Breast epithelium (tissue), 4 donors: ENCODE results near the gene GYG1. TPM values are rescaled to one million over a fixed set of nuclear protein-coding genes. Genes with fewer than 3 reads are reported as not detected.

ENCODE experiments used
- DNase-seq, 2 donors: peaks; one replicate each; pipeline ENCODE4 v3.0.0-alpha.2; 2019; ENCODE audit warnings: low spot score in 2 of 2
- H3K27ac ChIP-seq, 2 donors: fragments of 200-600 bp; sonication (generic) in 1 of 2; one replicate each; pipeline ENCODE4 v1.5.1; 2016 to 2019; ENCODE audit warnings: mild to moderate bottlenecking in 1 of 2
- H3K27me3 ChIP-seq, 2 donors: fragments of 200-600 bp; sonication (generic) in 1 of 2; one replicate each; pipeline versions ENCODE4 v1.5.1 to v1.6.0; 2017 to 2019; ENCODE audit warnings: control low read depth in 1 of 2, mild to moderate bottlenecking in 1 of 2
- H3K36me3 ChIP-seq: fragments of 200-600 bp; one replicate; pipeline ENCODE4 v1.5.1; 2019
- H3K4me1 ChIP-seq, 2 donors: fragments of 200-600 bp; sonication (generic); one replicate each; pipeline ENCODE4 v1.5.1; 2016 to 2019; ENCODE audit warnings: control low read depth in 1 of 2
- H3K4me3 ChIP-seq, 3 donors: fragments of 200-600 bp; sonication (generic); 1 replicate in 2 of 3; 2 replicates in 1 of 3; pipeline ENCODE4 v1.5.1; 2016 to 2019; ENCODE audit warnings: mild to moderate bottlenecking in 3 of 3, moderate library complexity in 2 of 3
- H3K9me3 ChIP-seq, 2 donors: fragments of 200-600 bp; sonication (generic) in 1 of 2; one replicate each; pipeline ENCODE4 v1.5.1; 2016 to 2019; ENCODE audit warnings: control low read depth in 1 of 2
- CTCF ChIP-seq, 3 donors: fragments of 450-650 bp; IDR thresholded peaks; one replicate each; pipeline ENCODE4 v1.5.1; 2016 to 2017; ENCODE audit warnings: antibody characterized with exemption in 3 of 3, mild to moderate bottlenecking in 3 of 3, moderate library complexity in 3 of 3
- POLR2A ChIP-seq: fragments of 450-650 bp; IDR thresholded peaks from one replicate; pipeline ENCODE4 v1.6.1; 2016; ENCODE audit warnings: antibody characterized with exemption, mild to moderate bottlenecking, moderate library complexity
- POLR2AphosphoS5 ChIP-seq, 3 donors: sonication (generic); formaldehyde crosslinking; IDR thresholded peaks; one replicate each; pipeline ENCODE4 v1.6.1; 2017; ENCODE audit warnings: antibody characterized with exemption in 3 of 3
- intact Hi-C: fragments of 100-400 bp; cut with DNase I; formaldehyde crosslinking; loops from one replicate; pipeline ENCODE4 v1.15.1; 2023; ENCODE audit warnings: low total_unique reads
- total RNA-seq, 3 donors: library from RNA; depleted of rRNA; stranded (reverse); fragments of >200 nt; gene quantifications; one replicate each; pipeline ENCODE4 v1.1.0, GENCODE V29; 2016

GYG1 gene
- total RNA-seq, 3 donors from 2014 or later: 25.8 to 36.1 (median 35.9) TPM

- DNase-seq: no peak
- no peaks in the 10 kb centered on the region for H3K9me3 ChIP-seq
- intact Hi-C loops: no loop called here
- no peak overlapping the region for H3K27ac ChIP-seq
- TF ChIP-seq CTCF (IDR thresholded peaks at IDR 0.05): no peak
- TF ChIP-seq POLR2AphosphoS5 (IDR thresholded peaks at IDR 0.05): no peak
- TF ChIP-seq POLR2A: no peak
- H3K36me3 ChIP-seq: no peaks in the 10 kb centered on the region
- no peak overlapping the region for H3K4me3 ChIP-seq
- no peaks in the 10 kb centered on the region for H3K4me1 ChIP-seq
- H3K27me3 ChIP-seq: no peaks in the 10 kb centered on the region
Measured at GRCh38 chr3:148957586-148957985, 33.8 kb upstream of the GYG1 start.

GRCh38 chr3:148958696-148959095 lies 32.6 kb upstream of the GYG1 start:
- no peak for TF ChIP-seq POLR2AphosphoS5 (IDR thresholded peaks at IDR 0.05)
- TF ChIP-seq CTCF (IDR thresholded peaks at IDR 0.05): no peak
- no peak for TF ChIP-seq POLR2A
- Histone ChIP-seq H3K27me3 (no peaks in the 10 kb centered on the region), H3K36me3 (no peaks in the 10 kb centered on the region), H3K27ac (no peak overlapping the region), H3K9me3 (no peaks in the 10 kb centered on the region), H3K4me3 (no peak overlapping the region), H3K4me1 (no peaks in the 10 kb centered on the region)
- intact Hi-C loops: no loop called here
- DNase-seq: no peak

- H3K27ac ChIP-seq: no peak overlapping the region
- intact Hi-C loops: no loop called here
- H3K27me3 ChIP-seq: no peaks in the 10 kb centered on the region
- no peaks in the 10 kb centered on the region for H3K36me3 ChIP-seq
- H3K4me1 ChIP-seq: no peaks in the 10 kb centered on the region
- DNase-seq: no peak
- no peak overlapping the region for H3K4me3 ChIP-seq
- H3K9me3 ChIP-seq: no peaks in the 10 kb centered on the region
- TF ChIP-seq POLR2AphosphoS5 (IDR thresholded peaks at IDR 0.05) (no peak), POLR2A (no peak)
Measured at GRCh38 chr3:148962513-148962912, 28.8 kb upstream of the GYG1 start.

GRCh38 chr3:148964809-148965208 lies 26.5 kb upstream of the GYG1 start:
- intact Hi-C loops: no loop called here
- TF ChIP-seq CTCF (IDR thresholded peaks at IDR 0.05): no peak
- no peak for TF ChIP-seq POLR2A
- no peak for TF ChIP-seq POLR2AphosphoS5 (IDR thresholded peaks at IDR 0.05)
- no peak overlapping the region for H3K27ac ChIP-seq
- no peak overlapping the region for H3K4me3 ChIP-seq
- no peaks in the 10 kb centered on the region for H3K4me1 ChIP-seq
- H3K9me3 ChIP-seq: no peaks in the 10 kb centered on the region
- H3K36me3 ChIP-seq: no peaks in the 10 kb centered on the region
- no peaks in the 10 kb centered on the region for H3K27me3 ChIP-seq
- no peak for DNase-seq

GRCh38 chr3:148968321-148968720 lies 23.0 kb upstream of the GYG1 start:
- intact Hi-C loops: no loop called here
- Histone ChIP-seq H3K4me3 (no peak overlapping the region), H3K27me3 (no peaks in the 10 kb centered on the region), H3K36me3 (no peaks in the 10 kb centered on the region), H3K9me3 (no peaks in the 10 kb centered on the region), H3K4me1 (no peaks in the 10 kb centered on the region), H3K27ac (no peak overlapping the region)
- TF ChIP-seq POLR2A: no peak
- no peak for TF ChIP-seq CTCF (IDR thresholded peaks at IDR 0.05)
- TF ChIP-seq POLR2AphosphoS5 (IDR thresholded peaks at IDR 0.05): no peak
- DNase-seq: no peak

- intact Hi-C loops: no loop called here
- no peaks in the 10 kb centered on the region for H3K27me3 ChIP-seq
- no peak for DNase-seq
- no peaks in the 10 kb centered on the region for H3K4me1 ChIP-seq
- no peak overlapping the region for H3K4me3 ChIP-seq
- H3K27ac ChIP-seq: no peak overlapping the region
- no peak for TF ChIP-seq POLR2A
- no peak for TF ChIP-seq CTCF (IDR thresholded peaks at IDR 0.05)
- TF ChIP-seq POLR2AphosphoS5 (IDR thresholded peaks at IDR 0.05): no peak
- no peaks in the 10 kb centered on the region for H3K36me3 ChIP-seq
- H3K9me3 ChIP-seq: no peaks in the 10 kb centered on the region
Measured at GRCh38 chr3:148970271-148970670, 21.1 kb upstream of the GYG1 start.
